HG03432 (cell line): ENCODE measurements around the gene ECE1.
"Not testable (repeated sequence)": the region's sequence is repeated elsewhere in the genome, so short reads cannot be mapped to it uniquely, and the experiment has no call there.

Experiments used
- ATAC-seq: cut with Tn5 transposase; IDR thresholded peaks from one replicate; pipeline ENCODE4 v1.9.1; 2021; ENCODE audit warnings: mild to moderate bottlenecking, moderate library complexity; ENCODE audit not compliant: unreplicated experiment

ECE1 gene

GRCh38 chr1:21232044-21232443, 58.2 kb downstream of the ECE1 start:
- no peak for ATAC-seq

- ATAC-seq, result no peak
Observed at GRCh38 chr1:21229246-21230000, 60.8 kb downstream of the ECE1 start.

- not testable (repeated sequence) for ATAC-seq
Observed at GRCh38 chr1:21228224-21228623, 62.0 kb downstream of the ECE1 start.

- ATAC-seq, result no peak
Observed at GRCh38 chr1:21225065-21225464, 65.2 kb downstream of the ECE1 start.

GRCh38 chr1:21220815-21221214, 69.4 kb downstream of the ECE1 start:
- no peak for ATAC-seq

- ATAC-seq, result no peak
Observed at GRCh38 chr1:21219674-21220073, 70.6 kb downstream of the ECE1 start.

GRCh38 chr1:21217812-21218596, 72.3 kb downstream of the ECE1 start:
- no peak for ATAC-seq

- ATAC-seq, result no peak
Observed at GRCh38 chr1:21216835-21217811, 73.1 kb downstream of the ECE1 start.

- no peak for ATAC-seq
Observed at GRCh38 chr1:21212126-21212525, 78.1 kb downstream of the ECE1 start.

GRCh38 chr1:21208137-21208700, 82.0 kb downstream of the ECE1 start:
- not testable (repeated sequence) for ATAC-seq

- no peak for ATAC-seq
Observed at GRCh38 chr1:21206117-21206516, 84.1 kb downstream of the ECE1 start.

GRCh38 chr1:21205416-21205815, 84.8 kb downstream of the ECE1 start:
- ATAC-seq, result no peak

GRCh38 chr1:21201650-21202049, 88.6 kb downstream of the ECE1 start:
- ATAC-seq, result no peak

- ATAC-seq, result not testable (repeated sequence)
Observed at GRCh38 chr1:21201238-21201637, 89.0 kb downstream of the ECE1 start.

GRCh38 chr1:21200767-21201166, 89.5 kb downstream of the ECE1 start:
- ATAC-seq, result no peak

GRCh38 chr1:21198929-21199328, 91.3 kb downstream of the ECE1 start:
- no peak for ATAC-seq

GRCh38 chr1:21192871-21193270, 97.4 kb downstream of the ECE1 start:
- ATAC-seq, result no peak

GRCh38 chr1:21192284-21192683, 98.0 kb downstream of the ECE1 start:
- ATAC-seq, result no peak

- ATAC-seq, result not testable (repeated sequence)
Observed at GRCh38 chr1:21190771-21191170, 99.5 kb downstream of the ECE1 start.

GRCh38 chr1:21189906-21190500, 100.3 kb downstream of the ECE1 start:
- ATAC-seq, result no peak
